H1 (cell line): Measurements from ENCODE around the gene GULP1. TPM values are rescaled to one million over a fixed set of nuclear protein-coding genes. Genes with fewer than 3 reads are reported as not detected.

Experiments
- CTCF ChIA-PET: fragments of 300-600 bp; sonication (Branson Sonifier 250); formaldehyde crosslinking; loops from one replicate; lab custom pipeline; 2021; ENCODE audit not compliant: partially characterized antibody; lab: Charles Lee
- POLR2A ChIA-PET: fragments of 300-600 bp; sonication (Branson Sonifier 250); formaldehyde crosslinking; loops from one replicate; lab custom pipeline; 2021; ENCODE audit warnings: inconsistent platforms; ENCODE audit not compliant: partially characterized antibody; lab: Charles Lee
- DNase-seq, 2 experiments: peaks; one replicate each; pipeline versions ENCODE4 v3.0.0 to v3.0.0-alpha.2; 2010 to 2022; ENCODE audit warnings: low spot score in 2 of 2, low read depth in 1 of 2, mixed read lengths in 1 of 2
- FAIRE-seq: peaks from 2 replicates; lab custom pipeline; 2011; peaks lifted over from hg19 to GRCh38; lab: Jason Lieb, UNC
- H2AFZ ChIP-seq: 2 replicates; pipeline ENCODE4 v1.8.1; 2012; ENCODE audit warnings: low read length, inconsistent platforms
- H2AK5ac ChIP-seq: 2 replicates; pipeline ENCODE4 v1.6.1; 2013; ENCODE audit warnings: low read depth, low read length
- H2BK120ac ChIP-seq: replicated peaks from 2 replicates; pipeline ENCODE3; 2013; ENCODE audit warnings: low read depth, low read length, inconsistent platforms
- H2BK12ac ChIP-seq: 2 replicates; pipeline ENCODE4 v1.6.1; 2013; ENCODE audit warnings: low read depth, low read length
- H2BK15ac ChIP-seq: 2 replicates; pipeline ENCODE4 v1.6.1; 2013; ENCODE audit warnings: low read length
- H2BK20ac ChIP-seq: 2 replicates; pipeline ENCODE4 v1.6.1; 2013; ENCODE audit warnings: low read length
- H2BK5ac ChIP-seq: 2 replicates; pipeline ENCODE4 v1.6.1; 2013; ENCODE audit warnings: low read depth, low read length
- H3K14ac ChIP-seq: 2 replicates; pipeline ENCODE4 v1.6.1; 2013; ENCODE audit warnings: inconsistent platforms; ENCODE audit not compliant: insufficient read length
- H3K18ac ChIP-seq: 2 replicates; pipeline ENCODE4 v1.6.1; 2013; ENCODE audit warnings: low read length; ENCODE audit errors: extremely low read depth
- H3K23ac ChIP-seq: 2 replicates; pipeline ENCODE4 v1.6.1; 2013; ENCODE audit warnings: inconsistent platforms; ENCODE audit not compliant: insufficient read length
- H3K23me2 ChIP-seq: 2 replicates; pipeline ENCODE4 v1.6.1; 2013; ENCODE audit warnings: low read depth, low read length
- H3K27ac ChIP-seq: 2 replicates; pipeline ENCODE4 v1.6.1; 2011; ENCODE audit warnings: low read depth, low read length, inconsistent platforms
- H3K27me3 ChIP-seq, 4 experiments: replicated peaks in 1 of 4; 1 replicate in 1 of 4; 2 replicates in 3 of 4; pipeline versions ENCODE4 v1.6.1 to v1.8.1; 2011 to 2013; ENCODE audit warnings: low read length in 3 of 4, mild to moderate bottlenecking in 3 of 4, inconsistent platforms in 2 of 4, mixed read lengths in 2 of 4, moderate library complexity in 1 of 4; ENCODE audit not compliant: control insufficient read depth in 3 of 4, insufficient read depth in 3 of 4; ENCODE audit errors: extremely low read depth in 1 of 4
- H3K36me3 ChIP-seq, 4 experiments: 2 replicates each; pipeline versions ENCODE4 v1.6.1 to v1.8.1; 2011 to 2013; ENCODE audit warnings: mild to moderate bottlenecking in 4 of 4, low read length in 3 of 4, moderate library complexity in 2 of 4, control low read depth in 1 of 4, inconsistent platforms in 1 of 4; ENCODE audit not compliant: insufficient read depth in 4 of 4, control insufficient read depth in 2 of 4
- H3K4ac ChIP-seq: replicated peaks from 2 replicates; pipeline ENCODE3; 2013; ENCODE audit warnings: low read length, low read depth, mixed read lengths, inconsistent platforms; ENCODE audit not compliant: insufficient read length
- H3K4me1 ChIP-seq, 4 experiments: replicated peaks in 1 of 4; 1 replicate in 1 of 4; 2 replicates in 3 of 4; pipeline versions ENCODE4 v1.6.1 to v1.8.1; 2011 to 2013; ENCODE audit warnings: low read length in 3 of 4, inconsistent platforms in 2 of 4, mixed read lengths in 1 of 4; ENCODE audit not compliant: insufficient read depth in 4 of 4, control insufficient read depth in 3 of 4
- H3K4me2 ChIP-seq, 2 experiments: 2 replicates each; pipeline versions ENCODE4 v1.6.1 to v1.8.1; 2011 to 2013; ENCODE audit warnings: low read depth in 2 of 2, low read length in 2 of 2, control low read depth in 1 of 2, inconsistent platforms in 1 of 2, mild to moderate bottlenecking in 1 of 2; ENCODE audit not compliant: insufficient read depth in 1 of 2
- H3K4me3 ChIP-seq, 4 experiments: fragments of 200-600, 300-600 bp in 1 of 4; sonication (generic), shearing (Covaris generic), sonication (Bioruptor Twin) in 1 of 4; 2 replicates each; pipeline versions ENCODE4 v1.5.1 to v1.8.1; 2011 to 2016; ENCODE audit warnings: low read length in 4 of 4, low read depth in 3 of 4, control low read depth in 2 of 4, inconsistent platforms in 2 of 4, mild to moderate bottlenecking in 2 of 4, mixed read lengths in 1 of 4, moderate library complexity in 1 of 4; ENCODE audit not compliant: insufficient read depth in 2 of 4; ENCODE audit errors: extremely low read depth in 1 of 4
- H3K56ac ChIP-seq: replicated peaks from 2 replicates; pipeline ENCODE3; 2013; ENCODE audit warnings: low read depth, mild to moderate bottlenecking, mixed read lengths, low read length, inconsistent platforms; ENCODE audit not compliant: insufficient read length
- H3K79me1 ChIP-seq: 2 replicates; pipeline ENCODE4 v1.6.1; 2013; ENCODE audit warnings: low read depth, low read length, control low read depth
- H3K79me2 ChIP-seq, 2 experiments: 2 replicates each; pipeline versions ENCODE4 v1.6.1 to v1.8.1; 2012 to 2013; ENCODE audit warnings: low read length in 2 of 2, mild to moderate bottlenecking in 2 of 2, inconsistent platforms in 1 of 2; ENCODE audit not compliant: insufficient read depth in 2 of 2, control insufficient read depth in 1 of 2
- H3K9ac ChIP-seq, 4 experiments: replicated peaks in 1 of 4; 1 replicate in 1 of 4; 2 replicates in 3 of 4; pipeline versions ENCODE4 v1.6.1 to v1.8.1; 2011 to 2013; ENCODE audit warnings: low read depth in 3 of 4, low read length in 3 of 4, control low read depth in 2 of 4, mild to moderate bottlenecking in 2 of 4, moderate library complexity in 2 of 4, inconsistent platforms in 1 of 4; ENCODE audit errors: extremely low read depth in 1 of 4
- H3K9me3 ChIP-seq, 2 experiments: 2 replicates each; pipeline versions ENCODE4 v1.6.1 to v1.8.1; 2012 to 2013; ENCODE audit warnings: mild to moderate bottlenecking in 2 of 2, moderate library complexity in 2 of 2, control low read depth in 1 of 2, inconsistent platforms in 1 of 2, low read depth in 1 of 2, low read length in 1 of 2, mixed read lengths in 1 of 2; ENCODE audit not compliant: insufficient read depth in 2 of 2
- H4K20me1 ChIP-seq, 2 experiments: replicated peaks in 1 of 2; 2 replicates each; pipeline versions ENCODE3 to v1.8.1; 2011 to 2013; ENCODE audit warnings: inconsistent platforms in 2 of 2, low read length in 2 of 2, mild to moderate bottlenecking in 1 of 2; ENCODE audit not compliant: insufficient read depth in 2 of 2, control insufficient read depth in 1 of 2
- H4K5ac ChIP-seq: 2 replicates; pipeline ENCODE4 v1.6.1; 2013; ENCODE audit warnings: low read length, low read depth, mixed read lengths, inconsistent platforms; ENCODE audit not compliant: insufficient read length
- H4K8ac ChIP-seq: 2 replicates; pipeline ENCODE4 v1.8.0; 2013; ENCODE audit warnings: mild to moderate bottlenecking, moderate library complexity, low read length, inconsistent platforms; ENCODE audit not compliant: insufficient read depth; ENCODE audit errors: extremely low read depth
- H4K91ac ChIP-seq: replicated peaks from 2 replicates; pipeline ENCODE3; 2013; ENCODE audit warnings: low read length, mixed read lengths, inconsistent platforms; ENCODE audit not compliant: insufficient read length
- SRF ChIP-seq: IDR thresholded peaks from 2 replicates; pipeline ENCODE4 v1.6.1; 2011; ENCODE audit warnings: mild to moderate bottlenecking, low read depth, low read length, moderate library complexity
- TBP ChIP-seq: IDR thresholded peaks from 2 replicates; pipeline ENCODE4 v1.6.1; 2011; ENCODE audit warnings: low read depth, low read length, improper control_type of control experiment
- WGBS, 2 experiments: shearing (Covaris generic) in 1 of 2; methylation state at CpG; one replicate each; pipeline versions ENCODE4 v1.1.6 to v1.1.7; 2013 to 2015; ENCODE audit warnings: low lambda C conversion rate in 2 of 2, mixed read lengths in 2 of 2, inconsistent platforms in 1 of 2, low coverage in 1 of 2, missing lambda C conversion rate in 1 of 2; ENCODE audit not compliant: insufficient replicate concordance in 2 of 2, insufficient coverage in 1 of 2, insufficient read length in 1 of 2; ENCODE audit errors: extremely low coverage in 1 of 2, missing lambda C conversion rate in 1 of 2; 5-methylcytosine and 5-hydroxymethylcytosine counted together
- polyA plus RNA-seq, 7 experiments: library from polyadenylated mRNA; depleted of rRNA in 3 of 7; stranded (reverse) in 5 of 7; unstranded in 2 of 7; fragments of >200 nt in 5 of 7; fragments of 200-250 nt in 2 of 7; gene quantifications; 1 replicate in 5 of 7; 2 replicates in 1 of 7; 4 replicates in 1 of 7; pipeline versions ENCODE4 v1.2.1 to v1.2.3, GENCODE V29; 2011 to 2013; ENCODE audit warnings: missing spikeins in 2 of 7, mixed read lengths in 2 of 7
- total RNA-seq: library from RNA; stranded (reverse); fragmentation: NEBNext Ultra II Directional; extraction: Animal tissue kit (Norgen Biotek cat#: 25700); gene quantifications from 2 replicates; pipeline ENCODE4 v1.2.1, GENCODE V29; 2021

Gene GULP1
- total and polyA plus RNA-seq, 2 of the 8 experiments (the other 6 are each of a cell fraction or from before 2014, with no cell fraction given) = 69.7 to 139 TPM

GRCh38 chr2:188620916-188621315 lies 329.2 kb downstream of the GULP1 start:
- no peak overlapping the region for H3K9ac ChIP-seq
- no peaks in the 10 kb centered on the region for H3K79me2 ChIP-seq
- no peak overlapping the region for H2BK20ac ChIP-seq
- no peak overlapping the region for H2BK12ac ChIP-seq
- ChIA-PET POLR2A (no interaction called here), CTCF (no interaction called here)
- no peak overlapping the region for H3K4ac ChIP-seq
- H3K36me3 ChIP-seq = no peaks in the 10 kb centered on the region
- no peak overlapping the region for H3K14ac ChIP-seq
- H4K20me1 ChIP-seq = no peaks in the 10 kb centered on the region
- H2AFZ ChIP-seq = peak overlapping the region; percentile 27; the same call in 1 of the 2 replicates
- no peaks in the 10 kb centered on the region for H3K4me1 ChIP-seq
- H2BK15ac ChIP-seq = no peak overlapping the region
- H3K23ac ChIP-seq = no peak overlapping the region
- no peak overlapping the region for H3K27ac ChIP-seq
- no peak overlapping the region for H3K56ac ChIP-seq
- H3K79me1 ChIP-seq = no peaks in the 10 kb centered on the region
- H3K27me3 ChIP-seq = no peaks in the 10 kb centered on the region
- no peak overlapping the region for H2BK120ac ChIP-seq
- no peak overlapping the region for H4K8ac ChIP-seq
- no peak overlapping the region for H4K5ac ChIP-seq
- H2BK5ac ChIP-seq = no peak overlapping the region
- no peak overlapping the region for H4K91ac ChIP-seq
- H2AK5ac ChIP-seq = no peak overlapping the region
- no peak overlapping the region for H3K4me3 ChIP-seq
- H3K4me2 ChIP-seq = no peak overlapping the region
- FAIRE-seq = no peak
- H3K9me3 ChIP-seq = no peaks in the 10 kb centered on the region
- no peak for DNase-seq
- WGBS, 2 experiments = 78% methylated on average over 3 of the region's 3 CpGs; no CpG with 5 or more reads in 1 of the 2 experiments
- H3K23me2 ChIP-seq = no peaks in the 10 kb centered on the region
- no peak overlapping the region for H3K18ac ChIP-seq
- TF ChIP-seq SRF (no peak), TBP (no peak)
